GM18498 (cell line): Measurements from ENCODE around the gene SRRM2.

Experiments used
- ATAC-seq: cut with Tn5 transposase; IDR thresholded peaks from one replicate; pipeline ENCODE4 v1.9.1; 2021; ENCODE audit warnings: mild to moderate bottlenecking, moderate library complexity; ENCODE audit not compliant: unreplicated experiment

SRRM2 gene

DNA sequence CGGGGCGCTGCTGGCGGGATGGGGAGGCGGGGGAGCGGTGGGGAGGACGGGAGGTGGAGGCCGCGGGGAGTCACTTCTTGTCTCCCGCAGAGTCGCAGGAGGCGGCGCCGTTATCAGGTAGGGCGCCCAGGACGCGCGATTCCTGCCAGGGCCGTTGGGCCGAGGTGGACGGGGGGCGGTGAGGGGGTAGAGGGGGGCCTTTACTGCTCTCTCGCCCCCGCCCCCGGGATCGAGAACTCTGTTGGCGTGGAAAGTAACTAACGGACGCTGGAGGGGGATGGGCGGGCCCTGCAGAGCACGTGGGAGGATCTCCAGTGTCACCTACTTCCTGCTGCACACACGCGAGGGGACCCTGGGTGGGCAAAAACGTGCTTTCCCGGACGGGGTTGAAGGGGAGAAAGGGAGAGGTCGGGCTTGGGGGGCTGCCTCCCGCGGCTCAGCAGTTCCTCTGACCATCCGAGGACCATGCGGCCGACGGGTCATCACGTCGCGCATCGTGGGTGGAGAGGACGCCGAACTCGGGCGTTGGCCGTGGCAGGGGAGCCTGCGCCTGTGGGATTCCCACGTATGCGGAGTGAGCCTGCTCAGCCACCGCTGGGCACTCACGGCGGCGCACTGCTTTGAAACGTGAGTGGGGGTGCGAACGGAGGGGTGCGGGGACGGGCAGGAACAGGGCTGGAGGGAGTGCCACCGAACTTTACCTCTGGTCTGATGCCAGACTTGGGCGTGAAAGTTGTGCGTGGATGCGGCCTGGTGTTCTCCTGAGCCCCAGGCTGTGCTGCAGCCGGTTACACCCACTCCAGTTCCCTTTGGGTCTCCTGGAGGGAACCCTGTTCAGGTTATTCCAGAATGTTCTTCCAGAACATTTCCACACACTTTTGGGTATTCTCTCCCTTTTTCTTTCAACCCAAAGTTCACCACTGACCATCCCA, 65.2 kb downstream of the SRRM2 start:
- no peak for ATAC-seq

DNA sequence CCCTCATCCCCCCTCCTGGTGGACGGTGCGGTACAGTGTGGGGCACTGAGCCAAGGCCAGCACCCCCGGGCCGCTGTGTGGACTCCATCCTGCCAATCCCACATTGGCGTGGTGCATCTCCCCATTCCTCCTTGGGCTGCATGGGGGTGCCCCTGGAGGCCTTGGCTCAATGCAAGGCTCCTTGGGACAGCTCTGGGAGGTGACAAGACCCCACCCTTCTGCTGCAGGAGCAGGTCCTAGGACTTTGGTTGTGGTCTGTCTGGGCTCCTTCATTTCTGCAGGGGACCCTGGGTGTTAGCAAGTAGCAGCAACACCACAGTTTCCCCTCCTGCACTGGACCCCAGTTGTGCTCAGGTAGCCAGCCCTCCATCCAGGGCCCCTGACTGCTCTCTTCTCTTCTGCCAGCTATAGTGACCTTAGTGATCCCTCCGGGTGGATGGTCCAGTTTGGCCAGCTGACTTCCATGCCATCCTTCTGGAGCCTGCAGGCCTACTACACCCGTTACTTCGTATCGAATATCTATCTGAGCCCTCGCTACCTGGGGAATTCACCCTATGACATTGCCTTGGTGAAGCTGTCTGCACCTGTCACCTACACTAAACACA, 65.9 kb downstream of the SRRM2 start:
- ATAC-seq, result no peak

DNA sequence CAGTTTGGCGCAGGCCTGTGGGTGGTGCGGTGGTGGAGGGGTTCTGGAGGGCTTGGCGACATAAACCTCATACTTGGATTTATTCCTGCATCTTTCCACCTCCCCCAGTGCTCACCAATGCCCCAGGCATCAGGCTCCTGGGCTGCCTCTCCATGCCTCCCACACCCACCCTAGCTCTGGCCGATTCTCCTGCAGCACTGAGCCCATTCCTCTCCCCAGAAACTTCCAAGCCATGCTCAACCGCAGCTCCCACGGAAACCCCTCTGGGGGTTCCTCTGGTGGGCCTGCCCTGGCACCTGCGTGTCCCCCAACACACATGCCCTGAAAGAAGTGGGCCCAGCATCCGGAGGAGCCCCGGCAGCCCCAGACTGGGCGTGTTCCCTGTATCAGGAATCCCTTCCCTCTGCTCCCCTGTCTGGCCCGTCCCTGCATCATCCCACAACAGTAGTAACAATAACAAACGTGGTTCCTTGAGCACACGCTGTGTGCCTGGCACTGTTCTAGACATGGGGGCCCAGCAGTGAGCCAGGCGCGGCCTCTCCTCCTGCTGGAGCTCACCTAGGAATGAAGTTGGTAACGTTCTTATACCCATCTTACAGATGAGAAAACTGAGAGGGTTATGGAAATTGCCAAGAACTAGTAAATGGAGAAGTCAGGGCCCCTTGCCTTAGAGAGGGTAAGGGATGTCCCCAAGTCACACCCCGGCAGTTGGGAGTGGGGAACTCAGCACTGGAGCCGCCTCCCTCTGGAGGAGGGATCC, 66.9 kb downstream of the SRRM2 start:
- no peak for ATAC-seq

DNA sequence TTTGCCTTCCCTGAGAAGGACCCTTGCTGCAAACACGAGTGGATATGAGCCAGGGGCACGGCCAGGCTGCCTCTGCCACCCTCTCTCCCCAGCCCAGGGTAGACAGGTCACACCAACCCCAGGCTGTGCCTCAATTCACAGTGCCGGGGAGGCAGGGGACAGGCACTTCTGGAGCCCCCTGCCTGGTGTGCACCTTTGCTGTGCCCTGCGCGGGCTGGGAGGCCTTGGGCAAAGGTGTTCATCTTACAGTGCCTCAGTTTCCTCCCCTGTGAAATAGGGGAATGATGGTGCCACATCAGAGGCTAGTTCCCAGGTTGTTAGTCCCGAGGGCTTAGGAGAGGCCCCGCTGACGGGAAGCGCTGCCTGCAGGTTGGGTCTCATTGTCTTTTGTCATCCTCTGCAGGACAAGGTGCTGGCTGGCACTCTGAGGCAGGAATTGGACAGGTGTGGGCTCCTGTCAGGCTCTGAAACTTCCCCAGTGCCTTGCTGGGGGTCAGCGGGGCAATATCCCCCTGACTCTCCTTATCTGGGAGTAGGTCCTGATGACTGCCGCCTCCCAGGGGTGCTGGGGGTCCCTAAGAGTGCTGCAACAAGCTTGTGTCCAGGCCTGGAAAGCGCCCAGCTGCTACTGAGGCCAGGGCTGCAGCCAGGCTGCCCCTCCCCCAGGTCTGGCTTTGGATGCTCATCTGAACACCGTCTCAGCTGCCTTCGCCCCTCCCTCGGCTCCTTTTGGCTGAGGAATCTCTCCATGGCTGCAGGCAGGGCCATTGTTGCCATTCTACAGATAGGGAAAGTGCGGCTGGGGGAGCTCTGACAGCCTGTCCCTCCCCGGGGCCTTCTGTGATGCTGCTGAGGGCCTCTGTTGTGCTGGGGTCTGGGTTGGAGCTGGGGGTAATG, 67.7 kb downstream of the SRRM2 start:
- no peak for ATAC-seq
